Measurements from ENCODE around the gene CD72. TPM values are rescaled to one million over a fixed set of nuclear protein-coding genes. Genes with fewer than 3 reads are reported as not detected.
"Not testable (repeated sequence)": the region's sequence is repeated elsewhere in the genome, so short reads cannot be mapped to it uniquely, and the experiment has no call there.

The CD72 gene
- polyA plus RNA-seq, 2 donors: 0.26 to 0.29 TPM

DNA sequence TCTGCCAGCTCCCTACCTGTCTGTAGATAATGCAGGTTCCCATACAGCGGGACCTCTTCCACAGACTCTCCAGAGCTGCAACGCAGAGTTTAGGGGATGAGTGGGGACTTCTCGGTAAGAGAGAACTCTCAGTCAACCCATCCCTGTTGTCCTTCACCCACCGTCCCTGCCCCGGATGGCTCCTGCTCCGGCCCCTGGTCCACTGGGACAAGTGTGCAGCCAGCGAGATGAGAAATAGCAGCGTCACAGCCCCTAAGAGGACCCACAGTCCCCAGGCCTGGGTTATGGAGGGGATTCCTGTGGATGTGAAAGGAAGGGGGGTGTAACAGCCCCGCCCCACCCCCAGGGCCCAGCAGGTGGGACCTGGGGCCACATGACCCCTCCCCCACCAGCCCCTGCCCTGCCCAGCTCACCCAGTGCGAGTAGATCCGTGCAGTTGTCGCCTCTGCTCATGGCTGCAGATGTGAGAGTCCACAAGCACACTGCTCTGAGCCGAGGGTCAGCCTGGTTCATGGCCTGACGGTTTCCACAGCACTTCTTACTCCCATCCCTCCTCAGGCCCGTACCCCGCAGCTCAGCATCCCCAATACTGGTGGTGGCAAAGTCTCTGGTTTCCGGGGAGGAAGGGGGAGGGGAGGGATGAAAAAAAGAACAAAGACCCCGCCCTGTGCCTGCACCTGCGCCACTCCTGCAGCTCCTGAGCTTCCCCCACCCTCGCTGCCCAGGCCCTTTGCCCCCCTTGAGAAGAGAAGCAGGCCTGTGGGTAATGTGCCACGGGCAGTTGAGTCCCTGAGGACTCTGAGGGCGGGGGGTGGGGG lies 32.3 kb upstream of the CD72 start, which contains the start of gene SIT1:
Gene SIT1, minus strand, starts transcription at position 591 of the 818 bp plus-strand sequence. Its CDS starts 78 bp downstream, at position 513.
- Histone ChIP-seq H3K4me3 (ENCODE audit: low read depth in 1 of 2, low read length in 2 of 2) (peak within 1 kb of the TSS; percentile 23 to 34), H3K4me1 (ENCODE audit: control insufficient read depth in 2 of 2, insufficient read depth in 2 of 2, low read length in 1 of 2) (no peaks in the 10 kb centered on the region), H3K27ac (ENCODE audit: low read depth in 2 of 2, low read length in 1 of 2) (peak within 1 kb of the TSS; percentile 27 to 38), H3K27me3 (ENCODE audit: control insufficient read depth in 1 of 2, insufficient read depth in 2 of 2, low read length in 2 of 2) (no peaks in the 10 kb centered on the region), H3K36me3 (ENCODE audit: control insufficient read depth in 2 of 2, insufficient read depth in 2 of 2, low read length in 1 of 2) (no peaks in the 10 kb centered on the region), H3K9me3 (ENCODE audit: control insufficient read depth in 2 of 2, insufficient read depth in 1 of 2, low read depth in 1 of 2, low read length in 1 of 2) (no peaks in the 10 kb centered on the region)
- whole genome bisulfite sequencing, 2 donors: 67 to 70% methylated on average over 20 to 22 of the region's 22 CpGs

DNA sequence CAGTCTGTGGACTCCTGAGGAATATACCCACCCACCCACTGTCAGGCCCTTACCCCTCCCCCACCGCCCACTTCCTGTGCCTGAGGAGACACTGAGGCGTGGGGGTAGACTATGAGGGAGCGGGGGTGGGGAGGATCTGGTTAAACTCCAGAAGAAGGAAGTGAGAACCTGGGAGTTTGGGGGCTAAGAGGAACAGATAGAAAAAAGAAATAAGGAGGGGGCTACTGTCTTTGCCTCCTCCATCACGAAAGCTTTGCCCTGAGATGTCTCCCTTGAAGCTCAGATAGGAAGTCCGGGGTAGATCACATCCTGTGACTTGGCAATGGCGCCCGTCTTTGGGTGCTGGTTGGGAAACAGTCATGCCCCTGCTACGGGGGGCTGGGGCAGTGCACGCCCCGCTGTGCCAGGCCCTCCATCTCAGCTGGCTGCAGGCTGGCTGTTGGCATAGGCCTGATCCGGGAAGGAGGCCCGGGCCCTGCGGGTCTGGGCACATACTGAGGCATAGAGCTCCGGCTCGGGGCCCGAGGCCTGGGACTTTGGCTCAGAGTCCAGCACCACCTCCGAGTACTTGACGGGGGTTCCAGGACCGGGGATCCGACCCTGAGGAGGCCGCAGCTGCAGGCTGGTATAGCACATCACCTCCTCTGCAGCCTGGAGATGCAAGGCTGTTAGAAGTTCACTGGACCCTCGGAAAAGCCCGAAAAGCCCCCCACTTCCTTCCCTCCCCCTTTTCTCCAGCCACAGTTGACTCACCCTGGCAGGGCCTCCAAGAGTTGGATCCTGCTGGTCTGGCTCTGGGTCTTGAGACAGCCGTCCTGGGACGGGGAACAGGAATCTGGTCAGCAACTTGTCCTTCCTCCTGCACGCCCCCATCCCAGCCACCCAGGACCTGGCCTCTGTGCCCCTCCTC lies 31.5 kb upstream of the CD72 start:
- H3K9me3 ChIP-seq (ENCODE audit: control insufficient read depth in 2 of 2, insufficient read depth in 1 of 2, low read depth in 1 of 2, low read length in 1 of 2): no peaks in the 10 kb centered on the region
- H3K27ac ChIP-seq (ENCODE audit: low read depth in 2 of 2, low read length in 1 of 2): peak overlapping the region; percentile 2 to 38
- H3K36me3 ChIP-seq (ENCODE audit: control insufficient read depth in 2 of 2, insufficient read depth in 2 of 2, low read length in 1 of 2): no peaks in the 10 kb centered on the region
- H3K4me1 ChIP-seq (ENCODE audit: control insufficient read depth in 2 of 2, insufficient read depth in 2 of 2, low read length in 1 of 2): no peaks in the 10 kb centered on the region
- no peaks in the 10 kb centered on the region for H3K27me3 ChIP-seq (ENCODE audit: control insufficient read depth in 1 of 2, insufficient read depth in 2 of 2, low read length in 2 of 2)
- WGBS, 2 donors: 43 to 58% methylated on average over 26 of the region's 26 CpGs
- peak overlapping the region; percentile 23 to 34 for H3K4me3 ChIP-seq (ENCODE audit: low read depth in 1 of 2, low read length in 2 of 2)

DNA sequence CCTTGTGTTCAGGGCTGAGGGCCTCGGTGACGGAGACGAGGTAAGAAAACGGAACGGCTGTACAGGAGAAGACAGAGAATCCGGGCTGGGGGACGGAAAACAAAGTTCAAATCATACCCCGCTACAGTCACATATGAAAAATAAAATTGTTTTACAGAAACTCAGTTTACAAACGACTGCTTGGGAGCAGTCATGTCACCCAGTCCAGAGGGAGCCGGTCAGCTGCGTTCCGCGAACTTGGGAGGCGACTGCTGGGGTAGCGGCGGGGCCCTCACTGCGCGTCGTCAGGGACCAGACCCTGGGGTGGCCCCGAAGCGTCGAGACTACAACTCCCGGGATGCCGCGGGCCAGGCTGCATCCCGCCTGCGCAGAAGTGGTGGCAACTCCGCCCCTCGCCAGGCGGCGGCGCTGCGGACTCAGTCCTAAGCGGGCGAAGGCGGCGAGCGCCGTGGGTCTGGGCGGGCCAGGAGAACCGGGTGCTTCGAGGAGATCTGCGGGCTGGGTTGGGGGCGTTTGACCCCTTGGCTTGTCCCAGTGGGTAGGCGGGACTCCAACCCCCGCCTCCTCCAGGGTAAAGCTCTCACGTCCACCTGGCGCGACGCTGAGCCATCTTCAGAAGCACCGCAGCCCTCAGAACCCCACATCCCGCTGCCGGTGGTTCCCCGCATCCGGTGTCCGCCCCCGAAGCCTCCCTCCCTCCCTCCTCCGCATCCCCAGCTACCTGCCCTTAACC lies 28.5 kb upstream of the CD72 start:
- Histone ChIP-seq H3K27me3 (ENCODE audit: control insufficient read depth in 1 of 2, insufficient read depth in 2 of 2, low read length in 2 of 2) (no peaks in the 10 kb centered on the region), H3K4me1 (ENCODE audit: control insufficient read depth in 2 of 2, insufficient read depth in 2 of 2, low read length in 1 of 2) (no peaks in the 10 kb centered on the region), H3K36me3 (ENCODE audit: control insufficient read depth in 2 of 2, insufficient read depth in 2 of 2, low read length in 1 of 2) (no peaks in the 10 kb centered on the region), H3K4me3 (ENCODE audit: low read depth in 1 of 2, low read length in 2 of 2) (peak overlapping the region; percentile 48 to 54), H3K27ac (ENCODE audit: low read depth in 2 of 2, low read length in 1 of 2) (peak overlapping the region; percentile 76 to 84), H3K9me3 (ENCODE audit: control insufficient read depth in 2 of 2, insufficient read depth in 1 of 2, low read depth in 1 of 2, low read length in 1 of 2) (no peaks in the 10 kb centered on the region)
- WGBS, 2 donors: 0% methylated on average over 55 to 58 of the region's 58 CpGs

DNA sequence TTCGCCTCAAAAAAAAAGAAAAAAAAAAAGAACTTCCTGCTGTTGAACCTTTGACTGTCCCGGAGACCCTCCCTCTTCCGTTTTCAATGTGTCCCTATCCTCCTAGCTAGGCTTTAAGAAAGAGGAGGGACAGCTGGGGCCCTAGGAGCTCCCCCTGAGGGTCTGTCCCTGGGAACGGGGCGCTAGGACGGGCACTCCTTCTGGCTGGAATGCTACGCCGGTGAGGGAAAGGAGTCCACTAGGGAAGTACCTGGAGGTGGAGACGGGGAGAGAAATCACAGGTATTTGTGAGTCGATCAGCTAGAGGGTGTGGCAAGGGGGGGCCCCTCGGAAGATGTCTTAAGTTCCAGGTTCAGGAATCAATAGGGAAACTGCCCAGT lies 27.9 kb upstream of the CD72 start:
- WGBS, 2 donors: 1 to 5% methylated on average over 11 of the region's 11 CpGs
- Histone ChIP-seq H3K4me1 (ENCODE audit: control insufficient read depth in 2 of 2, insufficient read depth in 2 of 2, low read length in 1 of 2) (no peaks in the 10 kb centered on the region), H3K9me3 (ENCODE audit: control insufficient read depth in 2 of 2, insufficient read depth in 1 of 2, low read depth in 1 of 2, low read length in 1 of 2) (no peaks in the 10 kb centered on the region)

DNA sequence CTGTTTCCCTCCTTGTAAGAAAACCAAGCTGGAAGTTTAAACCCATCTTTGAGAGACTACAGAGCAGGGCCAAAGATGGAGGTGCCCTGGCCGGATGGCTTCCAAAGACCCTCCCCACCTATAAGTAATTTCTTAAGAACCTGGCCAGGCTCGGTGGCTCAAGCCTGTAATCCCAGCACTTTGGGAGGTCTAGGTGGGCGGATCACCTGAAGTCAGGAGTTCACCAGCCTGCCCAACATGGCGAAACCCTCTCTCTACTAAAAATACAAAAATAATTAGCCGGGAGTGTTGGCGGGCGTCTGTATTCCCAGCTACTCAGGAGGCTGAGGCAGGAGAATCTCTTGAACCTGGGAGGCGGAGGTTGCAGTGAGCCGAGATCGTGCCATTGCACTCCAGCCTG lies 27.5 kb upstream of the CD72 start:
- not testable (repeated sequence) for H3K36me3 ChIP-seq (ENCODE audit: control insufficient read depth in 2 of 2, insufficient read depth in 2 of 2, low read length in 1 of 2); H3K27me3 ChIP-seq (ENCODE audit: control insufficient read depth in 1 of 2, insufficient read depth in 2 of 2, low read length in 2 of 2); H3K9me3 ChIP-seq (ENCODE audit: control insufficient read depth in 2 of 2, insufficient read depth in 1 of 2, low read depth in 1 of 2, low read length in 1 of 2); H3K4me1 ChIP-seq (ENCODE audit: control insufficient read depth in 2 of 2, insufficient read depth in 2 of 2, low read length in 1 of 2)
- peak overlapping the region; percentile 12 to 84 for H3K27ac ChIP-seq (ENCODE audit: low read depth in 2 of 2, low read length in 1 of 2)
- 28 to 29% methylated on average over 10 of the region's 10 CpGs for WGBS, 2 donors
- peak overlapping the region; percentile 48 to 54 for H3K4me3 ChIP-seq (ENCODE audit: low read depth in 1 of 2, low read length in 2 of 2)

More for the DNA sequence above, 27.9 kb upstream of the CD72 start:
- Histone ChIP-seq H3K36me3 (ENCODE audit: control insufficient read depth in 2 of 2, insufficient read depth in 2 of 2, low read length in 1 of 2) (no peaks in the 10 kb centered on the region), H3K4me3 (ENCODE audit: low read depth in 1 of 2, low read length in 2 of 2) (peak overlapping the region; percentile 48 to 54), H3K27me3 (ENCODE audit: control insufficient read depth in 1 of 2, insufficient read depth in 2 of 2, low read length in 2 of 2) (no peaks in the 10 kb centered on the region), H3K27ac (ENCODE audit: low read depth in 2 of 2, low read length in 1 of 2) (peak overlapping the region; percentile 76 to 84)

DNA sequence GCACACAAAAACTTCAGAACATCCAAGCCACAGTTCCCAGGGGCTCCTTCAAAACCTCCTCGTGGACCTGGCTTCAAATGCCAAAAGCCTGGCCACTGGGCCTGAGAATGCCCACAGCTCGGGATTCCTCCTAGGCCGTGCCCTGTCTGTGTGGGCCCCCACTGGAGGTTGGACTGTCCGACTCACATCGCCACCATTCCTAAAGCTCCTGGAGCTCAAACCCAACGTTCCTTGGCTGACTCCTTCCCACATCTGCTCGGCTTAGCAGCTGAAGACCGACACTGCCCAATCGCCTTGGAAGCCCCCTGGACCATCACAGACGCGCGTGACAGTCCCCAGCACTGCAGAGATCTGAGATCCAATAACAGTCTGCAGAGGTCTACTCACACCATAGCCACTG lies 24.8 kb upstream of the CD72 start:
- H3K4me1 ChIP-seq (ENCODE audit: control insufficient read depth in 2 of 2, insufficient read depth in 2 of 2, low read length in 1 of 2): no peaks in the 10 kb centered on the region
- no peak overlapping the region for H3K4me3 ChIP-seq (ENCODE audit: low read depth in 1 of 2, low read length in 2 of 2)
- H3K36me3 ChIP-seq (ENCODE audit: control insufficient read depth in 2 of 2, insufficient read depth in 2 of 2, low read length in 1 of 2): peaks cover 0 to 3% of the 10 kb centered on the region in 2 donors
- H3K27ac ChIP-seq (ENCODE audit: low read depth in 2 of 2, low read length in 1 of 2): no peak overlapping the region
- WGBS, 2 donors: 94% methylated on average over 12 of the region's 12 CpGs
- no peaks in the 10 kb centered on the region for H3K27me3 ChIP-seq (ENCODE audit: control insufficient read depth in 1 of 2, insufficient read depth in 2 of 2, low read length in 2 of 2)
- H3K9me3 ChIP-seq (ENCODE audit: control insufficient read depth in 2 of 2, insufficient read depth in 1 of 2, low read depth in 1 of 2, low read length in 1 of 2): no peaks in the 10 kb centered on the region

DNA sequence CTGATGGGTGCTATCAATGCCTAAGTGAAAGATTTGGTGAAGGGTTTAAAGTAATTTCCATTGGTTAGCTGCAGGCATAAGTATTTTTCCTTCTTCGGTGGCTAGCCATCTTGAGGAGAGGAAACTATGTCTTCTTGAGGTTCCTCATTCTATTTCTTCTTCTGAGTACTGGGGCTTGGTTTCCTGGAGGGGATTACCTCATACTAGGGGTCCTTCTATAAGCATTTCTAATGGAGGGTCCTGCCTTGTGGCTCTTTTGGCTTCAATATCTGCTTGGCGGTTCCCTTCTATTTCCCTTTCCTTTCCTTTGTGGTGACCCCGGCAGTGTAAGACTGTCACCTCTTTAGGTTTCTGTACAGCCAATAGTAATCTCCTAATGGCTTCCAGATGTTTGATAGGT lies 23.3 kb upstream of the CD72 start:
- not testable (repeated sequence) for H3K27ac ChIP-seq (ENCODE audit: low read depth in 2 of 2, low read length in 1 of 2); H3K27me3 ChIP-seq (ENCODE audit: control insufficient read depth in 1 of 2, insufficient read depth in 2 of 2, low read length in 2 of 2); H3K4me3 ChIP-seq (ENCODE audit: low read depth in 1 of 2, low read length in 2 of 2); H3K9me3 ChIP-seq (ENCODE audit: control insufficient read depth in 2 of 2, insufficient read depth in 1 of 2, low read depth in 1 of 2, low read length in 1 of 2); H3K4me1 ChIP-seq (ENCODE audit: control insufficient read depth in 2 of 2, insufficient read depth in 2 of 2, low read length in 1 of 2); H3K36me3 ChIP-seq (ENCODE audit: control insufficient read depth in 2 of 2, insufficient read depth in 2 of 2, low read length in 1 of 2)
- 85 to 94% methylated on average over 3 of the region's 3 CpGs for WGBS, 2 donors

DNA sequence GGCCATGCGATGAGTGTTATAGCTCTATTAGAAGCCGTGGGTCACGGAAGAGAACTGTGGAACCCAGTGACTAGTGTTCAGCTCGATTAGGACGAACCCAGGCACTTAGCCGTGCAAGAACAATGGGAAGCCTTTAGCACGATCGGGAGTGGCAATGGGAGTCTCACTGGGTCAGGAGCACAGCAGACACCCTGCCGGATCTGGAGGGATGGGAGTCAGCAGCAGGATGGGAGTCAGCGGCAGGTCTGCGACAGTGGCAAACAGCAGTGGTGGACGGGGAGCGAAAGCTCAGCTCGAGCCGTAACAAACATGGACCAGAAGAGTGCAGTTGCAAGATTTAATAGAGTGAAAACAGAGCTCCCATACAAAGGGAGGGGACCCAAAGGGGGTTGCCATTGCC lies 22.2 kb upstream of the CD72 start:
- WGBS, 2 donors: 96 to 98% methylated on average over 15 of the region's 15 CpGs
- not testable (repeated sequence) for H3K4me1 ChIP-seq (ENCODE audit: control insufficient read depth in 2 of 2, insufficient read depth in 2 of 2, low read length in 1 of 2); H3K4me3 ChIP-seq (ENCODE audit: low read depth in 1 of 2, low read length in 2 of 2); H3K9me3 ChIP-seq (ENCODE audit: control insufficient read depth in 2 of 2, insufficient read depth in 1 of 2, low read depth in 1 of 2, low read length in 1 of 2); H3K27ac ChIP-seq (ENCODE audit: low read depth in 2 of 2, low read length in 1 of 2); H3K36me3 ChIP-seq (ENCODE audit: control insufficient read depth in 2 of 2, insufficient read depth in 2 of 2, low read length in 1 of 2); H3K27me3 ChIP-seq (ENCODE audit: control insufficient read depth in 1 of 2, insufficient read depth in 2 of 2, low read length in 2 of 2)

DNA sequence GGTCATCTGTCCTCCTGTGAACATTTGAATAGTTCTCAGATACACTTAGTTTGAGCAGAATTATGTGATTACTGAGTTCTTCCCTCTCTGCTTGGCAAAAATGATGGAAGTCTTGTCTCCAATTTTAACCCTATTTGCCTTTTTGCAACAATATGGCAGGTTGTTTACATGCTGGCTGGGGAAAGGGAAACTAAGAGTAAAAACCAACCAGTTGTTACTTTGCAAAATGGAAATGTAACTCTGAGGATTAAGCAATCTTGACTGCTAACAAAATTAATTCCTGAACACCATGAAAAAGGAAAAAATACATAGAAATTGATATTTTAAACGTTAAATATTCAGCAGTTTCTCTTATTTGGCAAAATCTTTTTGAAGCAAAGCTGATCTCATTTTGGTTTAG lies 21.4 kb upstream of the CD72 start:
- no peaks in the 10 kb centered on the region for H3K27me3 ChIP-seq (ENCODE audit: control insufficient read depth in 1 of 2, insufficient read depth in 2 of 2, low read length in 2 of 2)
- peaks cover 0 to 3% of the 10 kb centered on the region in 2 donors for H3K36me3 ChIP-seq (ENCODE audit: control insufficient read depth in 2 of 2, insufficient read depth in 2 of 2, low read length in 1 of 2)
- H3K9me3 ChIP-seq (ENCODE audit: control insufficient read depth in 2 of 2, insufficient read depth in 1 of 2, low read depth in 1 of 2, low read length in 1 of 2): no peaks in the 10 kb centered on the region
- H3K27ac ChIP-seq (ENCODE audit: low read depth in 2 of 2, low read length in 1 of 2): no peak overlapping the region
- no peaks in the 10 kb centered on the region for H3K4me1 ChIP-seq (ENCODE audit: control insufficient read depth in 2 of 2, insufficient read depth in 2 of 2, low read length in 1 of 2)
- 80 to 85% methylated on average over 1 of the region's 1 CpG for WGBS, 2 donors
- H3K4me3 ChIP-seq (ENCODE audit: low read depth in 1 of 2, low read length in 2 of 2): no peak overlapping the region

All from esophagus (tissue), 2 donors.